Type B pancreatic cell (in vitro differentiated cells): ENCODE measurements around the gene CLDN7. TPM values are rescaled to one million over a fixed set of nuclear protein-coding genes. Genes with fewer than 3 reads are reported as not detected.

ENCODE experiments used
- DNase-seq: peaks from one replicate; pipeline ENCODE4 v3.0.0; 2021; ENCODE audit warnings: mixed read lengths; ENCODE audit not compliant: unreplicated experiment; ENCODE audit errors: extremely low spot score
- H3K27ac Mint-ChIP-seq: 2 replicates; pipeline ENCODE4 v1.8.0; 2021; ENCODE audit warnings: mild to moderate bottlenecking, mixed read lengths
- H3K27me3 Mint-ChIP-seq: 2 replicates; pipeline ENCODE4 v1.8.0; 2021; ENCODE audit warnings: mixed read lengths
- H3K36me3 Mint-ChIP-seq: 2 replicates; pipeline ENCODE4 v1.8.0; 2021; ENCODE audit warnings: mixed read lengths
- H3K4me1 Mint-ChIP-seq: one replicate; pipeline ENCODE4 v1.8.0; 2021; ENCODE audit warnings: mixed read lengths; ENCODE audit not compliant: unreplicated experiment
- H3K4me3 Mint-ChIP-seq: 2 replicates; pipeline ENCODE4 v1.8.0; 2021; ENCODE audit warnings: mild to moderate bottlenecking, mixed read lengths
- H3K9me3 Mint-ChIP-seq: 2 replicates; pipeline ENCODE4 v1.8.0; 2021; ENCODE audit warnings: mixed read lengths
- CTCF ChIP-seq: fragments of 200-600 bp; sonication (generic); conservative IDR thresholded peaks from 2 replicates; pipeline ENCODE4 v1.5.0; 2021; ENCODE audit warnings: antibody characterized with exemption, mild to moderate bottlenecking
- total RNA-seq: library from RNA; stranded (reverse); gene quantifications from 2 replicates; pipeline ENCODE4 v1.2.1, GENCODE V29; 2021; ENCODE audit warnings: low replicate concordance

Gene CLDN7
- total RNA-seq, 1 donor from 2014 or later = 118 TPM

- Mint-ChIP-seq H3K4me1 (peaks cover 42% of the 10 kb centered on the region), H3K27me3 (peaks cover 6% of the 10 kb centered on the region), H3K36me3 (peaks cover 8% of the 10 kb centered on the region), H3K9me3 (no peaks in the 10 kb centered on the region), H3K27ac (peak overlapping the region; percentile 97), H3K4me3 (peak overlapping the region; percentile 97)
- DNase-seq = no peak
- peak; percentile 49 for TF ChIP-seq CTCF
Measured at GRCh38 chr17:7220593-7221277, 41.5 kb downstream of the CLDN7 start.

GRCh38 chr17:7219812-7220592, 42.3 kb downstream of the CLDN7 start, which contains the start of the genes ACADVL and DLG4:
Gene ACADVL, plus strand, starts transcription at chr17:7219938. Its CDS starts 47 bp downstream, at chr17:7219985.
Gene DLG4, minus strand, starts transcription at chr17:7219836.
- Mint-ChIP-seq H3K27ac (peak within 1 kb of the TSS; percentile 97), H3K4me1 (peaks cover 42% of the 10 kb centered on the region), H3K36me3 (peaks cover 8% of the 10 kb centered on the region), H3K27me3 (peaks cover 6% of the 10 kb centered on the region), H3K9me3 (no peaks in the 10 kb centered on the region), H3K4me3 (peak within 1 kb of the TSS; percentile 97)
- DNase-seq = peak; percentile 87
- TF ChIP-seq CTCF = no peak

GRCh38 chr17:7219229-7219811, 43.0 kb downstream of the CLDN7 start:
- H3K4me3 Mint-ChIP-seq = peak overlapping the region; percentile 97
- no peak for DNase-seq
- peaks cover 6% of the 10 kb centered on the region for H3K27me3 Mint-ChIP-seq
- H3K4me1 Mint-ChIP-seq = peaks cover 42% of the 10 kb centered on the region
- no peaks in the 10 kb centered on the region for H3K9me3 Mint-ChIP-seq
- TF ChIP-seq CTCF = no peak
- peak overlapping the region; percentile 97 for H3K27ac Mint-ChIP-seq
- peaks cover 8% of the 10 kb centered on the region for H3K36me3 Mint-ChIP-seq

- peak overlapping the region; percentile 97 for H3K27ac Mint-ChIP-seq
Measured at GRCh38 chr17:7218758-7219157, 43.5 kb downstream of the CLDN7 start.

More at GRCh38 chr17:7218758-7219157, 43.5 kb downstream of the CLDN7 start:
- no peaks in the 10 kb centered on the region for H3K9me3 Mint-ChIP-seq
- H3K4me3 Mint-ChIP-seq = peak overlapping the region; percentile 97
- no peak for TF ChIP-seq CTCF
- DNase-seq = peak; percentile 62
- H3K27me3 Mint-ChIP-seq = peaks cover 11% of the 10 kb centered on the region
- peaks cover 5% of the 10 kb centered on the region for H3K36me3 Mint-ChIP-seq
- H3K4me1 Mint-ChIP-seq = peaks cover 46% of the 10 kb centered on the region
